Neural cell (in vitro differentiated cells): ENCODE data around the gene FAM234A. TPM values are rescaled to one million over a fixed set of nuclear protein-coding genes. Genes with fewer than 3 reads are reported as not detected.

Source experiments
- H2AFZ ChIP-seq: fragments of 200-600, 300-800 bp; sonication (generic), shearing (Covaris generic); 2 replicates; pipeline ENCODE4 v1.6.0; 2014; ENCODE audit warnings: low read depth, mild to moderate bottlenecking, antibody characterized with exemption, low read length, moderate library complexity
- H3F3A ChIP-seq: fragments of 200-600 bp; shearing (Covaris generic); 2 replicates; pipeline ENCODE4 v1.6.1; 2016; ENCODE audit warnings: mild to moderate bottlenecking, moderate library complexity, mixed read lengths, antibody characterized with exemption, low read length; ENCODE audit not compliant: insufficient read depth, poor library complexity, severe bottlenecking
- H3K27ac ChIP-seq: fragments of 200-600, 300-800 bp; sonication (generic), shearing (Covaris generic); 2 replicates; pipeline ENCODE4 v1.5.1; 2014; ENCODE audit warnings: mild to moderate bottlenecking, low read length, moderate library complexity
- H3K27me3 ChIP-seq: fragments of 300-800, 200-600 bp; sonication (generic), shearing (Covaris generic); 2 replicates; pipeline ENCODE4 v1.6.0; 2014; ENCODE audit warnings: mild to moderate bottlenecking, low read depth, low read length, moderate library complexity; ENCODE audit not compliant: insufficient read depth
- H3K36me3 ChIP-seq: fragments of 300-800, 200-600 bp; sonication (generic), shearing (Covaris generic); 2 replicates; pipeline ENCODE4 v1.5.1; 2014; ENCODE audit warnings: mild to moderate bottlenecking, antibody characterized with exemption, low read length, moderate library complexity; ENCODE audit not compliant: insufficient read depth
- H3K4me2 ChIP-seq: fragments of 300-800, 200-600 bp; sonication (generic), shearing (Covaris generic); 2 replicates; pipeline ENCODE4 v1.6.0; 2014; ENCODE audit warnings: mild to moderate bottlenecking, low read length
- H3K4me3 ChIP-seq: fragments of 300-800, 200-600 bp; sonication (generic), shearing (Covaris generic); 2 replicates; pipeline ENCODE4 v1.5.1; 2014; ENCODE audit warnings: mild to moderate bottlenecking, low read length, moderate library complexity
- H3K79me2 ChIP-seq: fragments of 200-600 bp; shearing (Covaris generic); replicated peaks from 2 replicates; pipeline ENCODE4 v1.6.0; 2014; ENCODE audit warnings: mild to moderate bottlenecking, low read length, moderate library complexity; ENCODE audit not compliant: insufficient read depth
- H3K9ac ChIP-seq: fragments of 300-800, 200-600 bp; sonication (generic), shearing (Covaris generic); 2 replicates; pipeline ENCODE4 v1.6.1; 2016; ENCODE audit warnings: mild to moderate bottlenecking, low read length, mixed read lengths
- H3K9me2 ChIP-seq: fragments of 200-600 bp; shearing (Covaris generic); 2 replicates; pipeline ENCODE4 v1.6.1; 2016; ENCODE audit warnings: mild to moderate bottlenecking, low read length, mixed read lengths; ENCODE audit not compliant: insufficient read depth
- H3K9me3 ChIP-seq: fragments of 200-600, 300-800 bp; sonication (generic), shearing (Covaris generic); 2 replicates; pipeline ENCODE4 v1.6.1; 2016; ENCODE audit warnings: mild to moderate bottlenecking, mixed run types, low read length, moderate library complexity, mixed read lengths
- H4K20me1 ChIP-seq: fragments of 200-600 bp; shearing (Covaris generic); 2 replicates; pipeline ENCODE4 v1.6.1; 2016; ENCODE audit warnings: mild to moderate bottlenecking, mixed run types; ENCODE audit not compliant: insufficient read depth
- CTCF ChIP-seq: fragments of 450-650 bp; IDR thresholded peaks from 2 replicates; pipeline ENCODE4 v1.5.1; 2014; ENCODE audit warnings: antibody characterized with exemption, mild to moderate bottlenecking, moderate library complexity; ENCODE audit not compliant: poor library complexity, severe bottlenecking
- EP300 ChIP-seq: fragments of 450-650 bp; conservative IDR thresholded peaks from 2 replicates; pipeline ENCODE4 v1.6.1; 2014; ENCODE audit warnings: antibody characterized with exemption, mild to moderate bottlenecking, moderate library complexity; ENCODE audit not compliant: poor library complexity, severe bottlenecking
- EZH2 ChIP-seq: fragments of 200-600, 300-800 bp; shearing (Covaris generic), sonication (generic); IDR thresholded peaks from 2 replicates; pipeline ENCODE4 v1.6.1; 2014; ENCODE audit warnings: antibody characterized with exemption, low read length, borderline replicate concordance, mild to moderate bottlenecking; ENCODE audit not compliant: insufficient read depth, poor library complexity, severe bottlenecking
- MXI1 ChIP-seq: fragments of 450-650 bp; conservative IDR thresholded peaks from 2 replicates; pipeline ENCODE4 v1.6.1; 2014; ENCODE audit warnings: antibody characterized with exemption, mild to moderate bottlenecking; ENCODE audit not compliant: poor library complexity, severe bottlenecking
- POLR2AphosphoS5 ChIP-seq: IDR thresholded peaks from 2 replicates; pipeline ENCODE4 v1.6.1; 2012
- RAD21 ChIP-seq: fragments of 450-650 bp; conservative IDR thresholded peaks from 2 replicates; pipeline ENCODE4 v1.6.1; 2014; ENCODE audit warnings: antibody characterized with exemption, mild to moderate bottlenecking, moderate library complexity
- REST ChIP-seq: IDR thresholded peaks from 2 replicates; pipeline ENCODE4 v1.6.1; 2012; ENCODE audit warnings: borderline replicate concordance
- SMC3 ChIP-seq: fragments of 450-650 bp; conservative IDR thresholded peaks from 2 replicates; pipeline ENCODE4 v1.6.1; 2014; ENCODE audit warnings: antibody characterized with exemption, mild to moderate bottlenecking, moderate library complexity; ENCODE audit not compliant: poor library complexity
- TAF1 ChIP-seq: IDR thresholded peaks from 2 replicates; pipeline ENCODE4 v1.6.1; 2012; ENCODE audit warnings: low read depth
- polyA plus RNA-seq: library from polyadenylated mRNA; depleted of rRNA; stranded (reverse); fragments of >200 nt; gene quantifications from 2 replicates; pipeline ENCODE4 v1.2.3, GENCODE V29; 2014

FAM234A gene
- polyA plus RNA-seq, 1 donor from 2014 or later = 29.9 TPM

DNA sequence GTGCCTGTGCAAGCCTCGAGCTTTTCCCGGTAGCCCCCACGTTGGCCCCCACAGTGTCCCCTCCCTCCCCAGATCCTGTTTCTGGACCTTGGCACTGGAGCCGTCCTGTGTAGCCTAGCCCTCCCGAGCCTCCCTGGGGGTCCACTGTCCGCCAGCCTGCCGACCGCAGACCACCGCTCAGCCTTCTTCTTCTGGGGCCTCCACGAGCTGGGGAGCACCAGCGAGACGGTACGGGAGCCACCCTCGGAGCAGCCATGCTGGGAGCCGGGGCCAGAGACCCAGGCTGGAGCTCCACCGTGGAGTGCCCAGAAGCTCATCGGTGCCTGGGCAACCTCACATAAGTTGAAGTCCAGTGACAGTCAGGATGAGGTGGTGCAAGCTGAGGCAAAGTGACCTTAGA lies 29.3 kb downstream of the FAM234A start:
- H3K9me2 ChIP-seq = no peaks in the 10 kb centered on the region
- H3K79me2 ChIP-seq = no peaks in the 10 kb centered on the region
- no peaks in the 10 kb centered on the region for H3K27me3 ChIP-seq
- no peak overlapping the region for H3K4me3 ChIP-seq
- H4K20me1 ChIP-seq = no peaks in the 10 kb centered on the region
- H3K9ac ChIP-seq = no peak overlapping the region
- no peaks in the 10 kb centered on the region for H3K36me3 ChIP-seq
- H3F3A ChIP-seq = no peaks in the 10 kb centered on the region
- H3K4me2 ChIP-seq = no peak overlapping the region
- H2AFZ ChIP-seq = no peak overlapping the region
- no peak overlapping the region for H3K27ac ChIP-seq
- H3K9me3 ChIP-seq = no peaks in the 10 kb centered on the region
- TF ChIP-seq EZH2 (no peak), POLR2AphosphoS5 (no peak), REST (no peak), CTCF (no peak), EP300 (no peak), RAD21 (no peak)

- TF ChIP-seq EP300 (no peak), MXI1 (no peak), REST (no peak), CTCF (no peak), SMC3 (no peak), POLR2AphosphoS5 (no peak), EZH2 (no peak), TAF1 (no peak), RAD21 (no peak)
- no peaks in the 10 kb centered on the region for H3F3A ChIP-seq
- H3K4me3 ChIP-seq = no peak overlapping the region
- no peaks in the 10 kb centered on the region for H3K9me3 ChIP-seq
- no peak overlapping the region for H3K9ac ChIP-seq
- H3K79me2 ChIP-seq = no peaks in the 10 kb centered on the region
- no peak overlapping the region for H2AFZ ChIP-seq
- no peak overlapping the region for H3K27ac ChIP-seq
- no peaks in the 10 kb centered on the region for H3K36me3 ChIP-seq
- H3K4me2 ChIP-seq = no peak overlapping the region
- no peaks in the 10 kb centered on the region for H4K20me1 ChIP-seq
- no peaks in the 10 kb centered on the region for H3K9me2 ChIP-seq
- no peaks in the 10 kb centered on the region for H3K27me3 ChIP-seq
Measured at GRCh38 chr16:264440-264951, 29.9 kb downstream of the FAM234A start.
